Bronchial epithelial cell (primary cell): ENCODE results near the gene KRT1. TPM values are rescaled to one million over a fixed set of nuclear protein-coding genes. Genes with fewer than 3 reads are reported as not detected.

ENCODE experiments used
- DNase-seq: peaks from one replicate; pipeline ENCODE4 v3.0.0-alpha.2; 2010; ENCODE audit warnings: low read depth
- FAIRE-seq: peaks from 2 replicates; lab custom pipeline; 2011; peaks lifted over from hg19 to GRCh38; lab: Jason Lieb, UNC
- H3K27me3 ChIP-seq: 2 replicates; pipeline ENCODE4 v1.5.1; 2011; ENCODE audit warnings: low read length; ENCODE audit not compliant: control insufficient read depth, insufficient read depth
- H3K36me3 ChIP-seq: 2 replicates; pipeline ENCODE4 v1.5.1; 2011; ENCODE audit warnings: low read length; ENCODE audit not compliant: control insufficient read depth, insufficient read depth
- H3K4me3 ChIP-seq: 2 replicates; pipeline ENCODE4 v1.5.1; 2011; ENCODE audit warnings: mild to moderate bottlenecking, low read depth, low read length, control low read depth
- total RNA-seq: library from RNA; depleted of rRNA; stranded (reverse); fragments of >200 nt; gene quantifications from 2 replicates; pipeline ENCODE4 v1.2.1, GENCODE V29; 2014
- TF ChIP-seq, protein P1 (sequence below): IDR thresholded peaks from 2 replicates; pipeline ENCODE4 v1.5.1; 2011; ENCODE audit warnings: mild to moderate bottlenecking, moderate library complexity, low read length, control low read depth, inconsistent platforms; ENCODE audit not compliant: insufficient read depth, severe bottlenecking

KRT1 gene
- total RNA-seq, 1 donor from 2014 or later = not detected

DNA sequence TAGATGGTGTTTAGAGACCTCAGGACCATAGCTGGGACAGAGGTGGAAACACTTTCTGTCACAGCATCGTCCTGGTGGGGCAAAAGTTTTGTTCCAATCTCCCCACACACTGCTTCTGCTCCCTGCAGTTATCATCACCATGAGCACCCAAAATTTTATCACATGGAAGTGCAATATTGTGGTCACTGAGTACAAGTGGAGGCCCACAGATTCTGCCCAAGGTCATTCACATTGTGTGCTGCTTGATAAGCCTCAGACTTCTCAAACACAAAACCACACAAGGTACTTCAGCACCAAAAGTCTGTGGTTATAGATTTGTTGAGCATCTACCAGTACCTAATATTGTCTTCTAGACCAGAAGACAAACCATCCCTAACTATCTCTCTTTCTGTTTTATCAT is 23.7 kb upstream of the KRT1 start:
- H3K4me3 ChIP-seq = no peak overlapping the region
- DNase-seq (no peak), FAIRE-seq (peak; percentile 18)
- peaks cover 17% of the 10 kb centered on the region for H3K27me3 ChIP-seq
- TF ChIP-seq, protein P1, sequence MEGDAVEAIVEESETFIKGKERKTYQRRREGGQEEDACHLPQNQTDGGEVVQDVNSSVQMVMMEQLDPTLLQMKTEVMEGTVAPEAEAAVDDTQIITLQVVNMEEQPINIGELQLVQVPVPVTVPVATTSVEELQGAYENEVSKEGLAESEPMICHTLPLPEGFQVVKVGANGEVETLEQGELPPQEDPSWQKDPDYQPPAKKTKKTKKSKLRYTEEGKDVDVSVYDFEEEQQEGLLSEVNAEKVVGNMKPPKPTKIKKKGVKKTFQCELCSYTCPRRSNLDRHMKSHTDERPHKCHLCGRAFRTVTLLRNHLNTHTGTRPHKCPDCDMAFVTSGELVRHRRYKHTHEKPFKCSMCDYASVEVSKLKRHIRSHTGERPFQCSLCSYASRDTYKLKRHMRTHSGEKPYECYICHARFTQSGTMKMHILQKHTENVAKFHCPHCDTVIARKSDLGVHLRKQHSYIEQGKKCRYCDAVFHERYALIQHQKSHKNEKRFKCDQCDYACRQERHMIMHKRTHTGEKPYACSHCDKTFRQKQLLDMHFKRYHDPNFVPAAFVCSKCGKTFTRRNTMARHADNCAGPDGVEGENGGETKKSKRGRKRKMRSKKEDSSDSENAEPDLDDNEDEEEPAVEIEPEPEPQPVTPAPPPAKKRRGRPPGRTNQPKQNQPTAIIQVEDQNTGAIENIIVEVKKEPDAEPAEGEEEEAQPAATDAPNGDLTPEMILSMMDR = no peak
- H3K36me3 ChIP-seq = no peaks in the 10 kb centered on the region

DNA sequence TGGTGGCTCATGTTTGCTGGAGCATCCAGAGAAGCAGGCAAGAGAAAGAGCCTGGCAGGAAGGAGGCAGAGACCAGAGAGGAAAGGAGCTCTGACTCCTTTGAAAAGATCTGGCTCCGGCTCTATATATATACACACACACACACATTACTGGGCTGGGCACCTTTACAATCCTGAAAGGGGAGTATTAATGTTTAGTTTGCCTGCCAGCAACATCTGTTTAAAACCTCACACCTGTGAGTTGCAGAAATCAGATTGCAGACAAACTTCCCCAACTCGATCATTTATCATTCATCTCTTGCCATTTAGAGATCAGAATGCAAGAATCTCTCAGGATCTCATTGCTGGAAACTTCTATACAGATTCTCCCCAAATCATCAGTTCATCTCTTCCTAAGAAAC is 23.2 kb upstream of the KRT1 start, which contains the start of gene KRT77:
Gene KRT77, minus strand, starts transcription at position 101 of the 400 bp plus-strand sequence. Its CDS starts 90 bp downstream, at position 11.
- Histone ChIP-seq H3K36me3 (no peaks in the 10 kb centered on the region), H3K4me3 (no peak within 1 kb of the TSS), H3K27me3 (peaks cover 17% of the 10 kb centered on the region)
- no peak for FAIRE-seq
- TF ChIP-seq, protein P1 = no peak
- no peak for DNase-seq

DNA sequence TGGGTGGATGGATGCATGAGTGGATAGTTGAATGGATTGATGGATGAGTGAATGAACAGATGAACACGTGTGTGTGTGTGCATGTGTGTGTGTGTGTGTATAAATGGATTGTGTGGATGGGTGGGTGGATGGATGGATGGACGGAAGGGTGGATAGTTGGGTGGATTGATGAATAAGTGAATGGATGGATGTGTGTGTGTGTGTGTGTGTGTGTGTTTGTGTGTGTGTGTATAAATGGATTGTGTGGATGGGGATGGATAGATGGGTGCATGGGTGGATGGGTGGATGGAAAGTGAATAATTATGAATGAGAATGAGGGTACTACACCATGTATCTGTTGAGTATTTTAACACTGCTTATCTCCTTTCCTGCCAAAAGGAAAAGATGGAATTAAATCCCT is 22.1 kb upstream of the KRT1 start:
- TF ChIP-seq, protein P1 = no peak
- Histone ChIP-seq H3K4me3 (no peak overlapping the region), H3K36me3 (no peaks in the 10 kb centered on the region), H3K27me3 (peaks cover 17% of the 10 kb centered on the region)
- FAIRE-seq (no peak), DNase-seq (no peak)

DNA sequence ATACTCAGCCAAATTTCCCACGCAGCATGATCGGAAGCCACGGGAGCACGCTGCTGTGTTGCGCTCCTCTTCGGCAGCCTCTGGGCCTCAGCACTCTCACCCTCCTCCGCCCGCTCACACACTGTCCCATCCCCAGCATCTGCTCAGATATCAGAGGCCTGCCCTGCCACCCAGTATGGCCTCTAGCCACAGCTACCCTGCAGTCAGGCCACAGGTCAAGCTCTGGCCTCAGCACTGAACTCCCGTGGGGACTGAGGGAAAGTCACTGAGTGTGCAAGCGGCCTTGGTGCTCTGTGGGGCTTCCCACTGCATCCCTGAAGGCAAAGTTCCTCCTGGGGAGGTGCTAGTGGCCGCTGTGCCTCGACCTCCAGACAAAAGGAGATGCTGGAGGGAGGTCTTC is 21.1 kb upstream of the KRT1 start:
- H3K4me3 ChIP-seq = no peak overlapping the region
- no peaks in the 10 kb centered on the region for H3K36me3 ChIP-seq
- DNase-seq (no peak), FAIRE-seq (no peak)
- TF ChIP-seq, protein P1 = no peak
- peaks cover 15% of the 10 kb centered on the region for H3K27me3 ChIP-seq

DNA sequence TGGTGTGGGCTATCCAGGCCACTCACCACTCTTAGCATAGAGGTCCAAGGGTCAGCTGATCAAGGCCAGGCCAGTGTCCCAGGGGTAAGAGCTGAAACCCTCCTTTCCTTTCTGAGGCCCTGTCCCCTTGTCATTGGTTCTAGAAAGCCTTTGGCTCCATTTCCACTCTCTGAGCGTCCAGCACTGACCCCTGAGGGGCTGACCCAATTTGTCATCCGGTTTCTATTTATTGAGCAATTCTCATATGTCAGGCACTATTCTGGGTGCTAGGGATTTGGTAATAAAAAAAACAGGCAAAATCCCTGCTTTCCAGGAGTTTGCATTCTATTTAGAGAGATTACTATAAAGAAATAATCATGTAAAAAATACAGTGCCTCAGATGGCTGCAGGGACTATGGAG is 19.8 kb upstream of the KRT1 start:
- no peaks in the 10 kb centered on the region for H3K36me3 ChIP-seq
- H3K27me3 ChIP-seq = peaks cover 17% of the 10 kb centered on the region
- DNase-seq (no peak), FAIRE-seq (no peak)
- no peak overlapping the region for H3K4me3 ChIP-seq
- TF ChIP-seq, protein P1 = no peak

DNA sequence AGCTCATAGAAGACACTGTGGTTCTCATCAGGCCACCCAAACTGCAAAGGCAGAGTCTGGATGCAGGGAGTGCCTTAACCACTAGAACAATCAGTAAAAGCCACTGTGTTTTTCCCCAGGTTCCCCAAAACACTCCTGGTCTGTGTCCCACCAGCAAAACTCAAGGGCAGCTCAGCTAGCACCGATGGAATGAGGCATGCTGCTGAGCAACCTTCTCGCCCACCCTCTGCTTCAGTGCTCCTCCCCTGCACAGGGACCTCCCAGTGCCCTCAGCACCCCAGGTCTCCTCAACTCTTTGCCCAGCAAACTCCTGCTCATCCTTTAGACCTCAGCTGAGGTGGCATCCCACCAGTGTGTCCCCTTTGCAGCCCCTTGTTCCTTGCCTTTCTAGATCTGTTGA is 19.2 kb upstream of the KRT1 start:
- H3K4me3 ChIP-seq = no peak overlapping the region
- H3K27me3 ChIP-seq = peaks cover 19% of the 10 kb centered on the region
- FAIRE-seq (no peak), DNase-seq (no peak)
- TF ChIP-seq, protein P1 = no peak
- no peaks in the 10 kb centered on the region for H3K36me3 ChIP-seq
